NCI-H2029 (cell line): ENCODE results near the gene FAHD1.
A peak's percentile ranks its signal among the peaks of the same experiment; 100 is the strongest.

ENCODE experiments used
- DNase-seq: peaks from one replicate; lab custom pipeline; 2025; lab: John Stamatoyannopoulos, UW

FAHD1 gene

GRCh38 chr16:1826691-1827573 is at the start of gene FAHD1, which contains the start of gene HAGH:
TSS of gene FAHD1 (plus strand) at chr16:1827206. CDS start at chr16:1827239, 33 bp downstream.
TSS of gene HAGH (minus strand) at chr16:1826825. CDS start at chr16:1826787, 38 bp downstream.
- peak; percentile 84 for DNase-seq

DNA sequence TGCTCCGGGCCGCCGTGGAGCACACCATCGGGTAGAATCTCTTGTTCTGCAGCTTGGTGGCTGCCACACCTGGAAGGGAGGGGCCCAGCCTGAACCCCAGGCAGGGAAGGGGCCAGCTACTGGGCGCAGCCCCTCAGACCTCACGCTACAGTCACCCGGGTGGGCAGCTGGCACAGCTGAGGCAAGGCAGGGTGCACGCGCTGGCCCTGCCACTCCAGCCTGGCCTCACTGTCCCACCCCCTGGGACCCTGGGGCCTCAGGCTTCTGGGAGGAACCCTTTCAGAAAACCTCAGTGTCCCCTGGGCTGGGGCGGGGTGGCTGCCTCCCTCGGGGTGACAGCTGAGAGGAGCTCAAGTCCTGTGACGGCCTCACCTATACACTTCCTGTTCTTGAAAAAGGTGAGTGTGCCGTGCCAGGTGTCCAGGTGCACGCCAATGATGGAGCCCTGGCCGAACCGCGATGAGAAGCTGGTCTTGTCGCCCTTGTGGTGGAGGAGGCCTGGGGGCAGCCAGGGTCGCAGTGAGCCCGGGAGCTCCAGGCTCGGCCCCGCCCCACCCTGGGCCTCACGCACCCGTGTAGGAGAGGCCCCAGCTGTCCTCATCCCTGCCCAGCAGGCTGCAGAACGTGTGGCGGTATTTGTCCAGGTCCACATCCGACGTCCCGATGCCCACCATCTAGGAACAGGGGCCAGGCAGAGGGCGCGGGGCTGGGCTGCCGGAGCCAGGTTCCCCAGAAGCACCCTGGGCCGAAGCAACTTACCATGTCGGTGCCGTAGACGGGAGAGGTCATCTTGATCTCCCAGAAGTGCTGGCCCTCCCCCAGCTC is 49.4 kb upstream of the FAHD1 start:
- DNase-seq: no peak

DNA sequence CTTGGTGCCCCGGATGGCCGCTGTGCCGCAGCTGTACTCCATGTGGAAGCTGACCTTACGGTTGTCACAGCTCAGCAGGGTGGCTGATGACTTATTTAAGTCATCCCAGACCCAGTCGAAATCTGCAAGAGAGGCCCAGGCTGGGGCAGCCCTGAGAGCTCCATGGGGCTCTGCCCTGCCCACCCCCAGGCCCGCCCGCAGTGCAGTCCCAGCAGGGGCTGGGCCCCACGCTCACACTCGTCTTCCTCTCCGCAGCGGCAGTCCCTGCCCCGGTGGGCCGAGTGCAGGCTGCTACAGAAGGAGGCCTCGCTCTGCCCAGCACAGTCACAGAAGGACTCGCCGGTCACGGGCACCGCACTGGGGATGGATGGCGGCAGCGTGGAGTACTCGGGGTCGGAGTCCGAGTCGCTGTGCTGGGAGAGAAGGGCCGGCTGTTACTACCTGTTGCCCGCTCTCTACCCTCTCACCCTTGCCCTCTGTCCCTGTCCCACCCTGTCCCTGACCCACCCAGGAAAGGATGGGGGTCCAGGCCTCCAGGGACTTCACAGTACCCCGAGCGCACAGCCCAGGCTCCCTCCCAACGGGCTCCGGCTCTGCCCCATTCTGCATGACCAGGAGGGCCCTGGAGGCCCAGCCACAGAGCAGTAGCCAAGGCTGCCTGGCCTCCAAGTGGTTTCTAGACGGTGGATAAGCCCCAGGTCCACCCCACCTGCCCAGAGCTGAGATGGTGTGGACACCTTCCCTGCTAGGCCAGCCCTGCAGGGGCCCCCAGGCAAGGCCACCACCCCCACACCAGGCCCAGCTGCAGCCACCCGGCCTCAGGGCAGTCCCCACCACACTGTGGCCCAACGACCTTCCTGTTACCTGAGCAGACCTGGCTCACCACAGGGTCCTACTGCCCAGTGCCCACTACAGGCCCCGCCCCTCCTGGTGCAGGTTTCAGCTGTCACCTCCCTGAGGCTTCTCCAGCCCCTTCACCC is 48.5 kb upstream of the FAHD1 start:
- no peak for DNase-seq

- no peak for DNase-seq
Measured at GRCh38 chr16:1779234-1779701, 47.7 kb upstream of the FAHD1 start.

- DNase-seq: no peak
Measured at GRCh38 chr16:1779741-1780676, 47.0 kb upstream of the FAHD1 start.

DNA sequence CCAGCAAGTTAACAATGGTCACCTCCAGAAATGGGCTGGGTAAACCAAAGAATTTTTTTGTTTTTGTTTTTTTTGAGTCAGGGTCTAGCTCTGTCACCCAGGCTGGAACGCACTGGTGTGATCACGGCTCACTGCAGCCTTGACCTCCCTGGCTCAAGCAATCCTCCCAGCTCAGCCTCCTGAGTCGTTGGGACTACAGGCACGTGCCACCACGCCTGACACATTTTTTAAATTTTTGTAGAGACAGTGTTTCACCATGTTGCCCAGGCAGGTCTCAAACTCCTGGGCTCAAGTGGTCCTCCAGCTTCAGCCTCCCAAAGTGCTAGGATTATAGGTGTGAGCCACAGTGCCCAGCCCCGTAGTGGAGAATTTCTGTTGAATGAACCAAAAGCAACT is 46.3 kb upstream of the FAHD1 start:
- no peak for DNase-seq

DNA sequence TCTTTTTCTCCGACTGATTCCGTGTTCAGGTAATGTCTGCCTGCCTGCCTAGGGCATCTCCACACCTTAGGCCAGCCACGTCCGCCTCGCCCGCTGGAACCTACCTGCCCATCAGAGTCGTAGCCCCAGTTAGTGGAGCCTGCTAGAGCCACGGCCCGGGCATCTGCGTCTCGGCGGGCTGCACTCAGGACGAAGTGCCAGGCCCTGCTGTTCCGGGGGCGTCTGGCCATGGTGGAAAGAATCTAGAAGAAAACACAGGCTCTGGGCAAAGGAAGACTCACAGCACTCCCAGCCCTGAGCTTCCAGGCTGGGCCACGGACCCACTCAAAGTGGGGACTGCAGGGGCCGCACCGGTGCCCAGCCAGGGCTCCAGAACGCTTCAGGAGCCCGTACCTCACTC is 45.8 kb upstream of the FAHD1 start:
- no peak for DNase-seq

GRCh38 chr16:1781758-1782407 is 45.1 kb upstream of the FAHD1 start:
- DNase-seq: no peak

DNA sequence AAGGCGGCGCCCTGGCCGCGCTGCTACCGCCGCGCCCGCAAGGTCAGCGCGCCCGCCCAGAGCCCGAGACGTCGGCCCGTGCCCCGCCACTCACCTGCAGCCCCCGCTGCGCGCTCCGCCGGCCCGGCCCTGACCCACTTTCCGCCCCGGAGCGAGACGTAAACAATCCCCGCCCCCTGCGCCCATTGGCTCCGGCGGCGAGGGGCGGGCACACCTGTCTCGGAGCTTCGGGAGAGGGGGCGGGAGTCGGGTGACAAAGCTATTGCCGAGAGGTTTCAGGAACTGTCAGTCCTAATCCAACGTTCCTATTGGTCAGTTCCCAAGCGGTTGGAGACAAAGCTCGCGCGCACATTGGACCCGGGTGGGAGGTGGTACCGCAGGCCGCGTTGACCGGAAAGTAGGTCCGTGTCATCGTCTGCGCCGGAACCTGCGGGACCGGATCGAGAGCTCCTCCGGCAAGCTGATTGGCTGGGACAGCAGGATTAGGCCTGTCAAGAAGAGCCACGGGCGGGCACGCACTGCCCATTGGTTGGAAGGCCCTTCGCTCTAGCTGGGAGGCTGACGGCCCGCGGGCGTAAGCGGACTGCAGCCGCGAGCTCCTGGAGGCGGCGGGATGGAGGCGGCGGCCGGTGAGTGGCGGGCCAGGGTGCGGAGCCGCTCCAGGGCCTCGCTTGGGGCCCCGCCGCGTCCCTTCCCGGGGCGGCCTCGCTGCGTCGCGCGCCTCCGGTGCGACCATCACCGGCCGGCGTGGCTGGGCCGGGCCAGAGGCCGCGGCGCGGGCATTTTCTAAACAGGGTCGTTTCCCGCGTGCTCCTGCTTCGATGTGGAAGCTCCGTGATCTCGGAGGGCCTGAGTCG is 44.4 kb upstream of the FAHD1 start, which contains the start of the genes NUBP2 and SPSB3:
NUBP2 (plus strand) TSS at position 553 of the 857 bp plus-strand sequence; CDS start at position 614, 61 bp downstream.
SPSB3 (minus strand) TSS at position 164 of the 857 bp plus-strand sequence. CDS start 1,088 bp downstream, outside the sequence.
- DNase-seq: peak; percentile 99

DNA sequence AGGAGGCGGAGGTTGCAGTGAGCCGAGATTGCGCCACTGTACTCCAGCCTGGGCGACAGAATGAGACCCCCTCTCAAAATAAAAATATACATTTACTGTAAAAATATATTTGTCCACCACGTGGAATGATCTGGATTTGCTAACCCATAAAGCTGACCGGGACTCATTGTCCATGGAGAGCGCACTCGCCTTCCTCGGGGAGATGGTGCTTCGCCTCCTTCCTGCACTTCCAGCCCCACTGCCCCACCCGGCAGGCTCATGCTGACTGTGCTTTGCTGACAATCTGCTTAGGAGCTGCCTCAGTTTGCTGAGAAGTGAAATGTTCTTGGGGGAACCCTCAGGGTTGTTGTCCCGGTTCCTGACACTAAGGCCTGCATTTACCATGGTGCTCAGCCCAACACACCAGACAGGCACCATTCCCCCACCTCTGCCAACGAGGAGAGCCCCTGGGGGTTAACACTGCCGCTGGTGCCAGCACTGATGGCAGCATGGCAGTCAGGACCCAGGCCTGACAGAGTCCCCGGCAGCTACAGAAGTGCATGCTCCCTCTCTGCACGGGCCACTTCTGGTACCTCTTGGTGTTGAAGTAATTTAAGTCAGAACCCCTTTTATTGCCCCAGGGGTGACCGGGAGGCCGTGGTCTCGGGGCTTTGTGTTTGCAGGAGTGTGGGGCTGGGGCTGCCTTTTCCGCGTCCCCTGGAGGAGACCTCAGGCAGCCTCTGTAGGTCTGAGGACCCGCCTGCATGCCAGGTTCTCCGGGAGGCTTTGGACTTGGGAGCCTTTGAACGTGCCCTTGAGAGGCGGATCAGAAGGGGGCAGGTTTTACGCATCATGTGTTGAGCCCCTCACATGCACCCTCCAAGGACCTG is 41.8 kb upstream of the FAHD1 start:
- no peak for DNase-seq

DNA sequence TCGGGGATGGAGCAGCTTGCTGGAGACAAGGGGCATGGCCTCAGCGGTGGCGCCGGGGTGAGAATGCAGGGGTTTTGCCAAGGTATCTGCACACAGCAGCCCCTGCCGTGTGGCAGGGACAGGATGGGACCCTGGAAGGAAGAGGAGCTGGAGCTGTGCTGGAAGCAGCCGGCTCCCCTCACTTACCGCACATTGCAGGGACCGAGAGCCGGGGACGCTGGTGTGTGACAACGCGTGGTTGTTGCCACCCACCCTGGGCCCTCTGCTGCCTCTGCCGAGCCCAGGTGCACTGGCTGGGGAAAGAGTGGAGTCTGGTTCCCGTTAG is 41.2 kb upstream of the FAHD1 start:
- no peak for DNase-seq

GRCh38 chr16:1786242-1787055 is 40.6 kb upstream of the FAHD1 start:
- DNase-seq: no peak

- DNase-seq: no peak
Measured at GRCh38 chr16:1787056-1787321, 40.0 kb upstream of the FAHD1 start.

- no peak for DNase-seq
Measured at GRCh38 chr16:1787322-1788094, 39.5 kb upstream of the FAHD1 start.

DNA sequence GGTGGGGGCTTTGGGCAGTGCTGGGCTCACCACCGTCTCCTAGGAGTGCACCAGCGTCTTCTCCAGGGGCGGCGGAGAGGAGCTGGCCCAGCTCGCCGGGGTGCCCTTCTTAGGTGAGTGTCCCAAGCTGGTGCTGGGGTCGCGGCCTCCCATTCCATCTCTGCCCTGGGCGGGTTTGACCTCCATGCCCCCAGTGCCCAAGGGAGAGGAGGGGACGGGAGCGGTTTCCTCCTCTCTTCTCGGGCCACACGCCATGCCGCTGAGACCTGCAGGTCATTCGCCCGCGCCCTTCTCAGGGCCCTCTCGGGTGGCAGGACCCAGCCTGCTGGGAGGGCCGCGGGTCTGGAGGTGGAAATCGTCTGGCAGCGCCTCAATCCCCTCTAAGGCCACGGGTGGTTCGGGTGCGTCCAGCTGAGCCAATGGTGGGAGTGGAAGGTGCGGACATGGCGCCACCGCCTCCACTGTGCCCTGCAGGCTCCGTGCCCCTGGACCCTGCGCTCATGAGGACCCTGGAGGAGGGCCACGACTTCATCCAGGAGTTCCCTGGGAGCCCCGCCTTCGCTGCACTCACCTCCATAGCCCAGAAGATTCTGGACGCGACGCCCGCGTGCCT is 38.8 kb upstream of the FAHD1 start:
- DNase-seq: no peak

GRCh38 chr16:1788708-1789100 is 38.3 kb upstream of the FAHD1 start:
- no peak for DNase-seq
